ENCODE data around the gene MYO3B. TPM values are rescaled to one million over a fixed set of nuclear protein-coding genes. Genes with fewer than 3 reads are reported as not detected.

Gene MYO3B
- polyA plus RNA-seq, 1 of the 3 experiments (the other 2 are of a cell fraction), result not detected

DNA sequence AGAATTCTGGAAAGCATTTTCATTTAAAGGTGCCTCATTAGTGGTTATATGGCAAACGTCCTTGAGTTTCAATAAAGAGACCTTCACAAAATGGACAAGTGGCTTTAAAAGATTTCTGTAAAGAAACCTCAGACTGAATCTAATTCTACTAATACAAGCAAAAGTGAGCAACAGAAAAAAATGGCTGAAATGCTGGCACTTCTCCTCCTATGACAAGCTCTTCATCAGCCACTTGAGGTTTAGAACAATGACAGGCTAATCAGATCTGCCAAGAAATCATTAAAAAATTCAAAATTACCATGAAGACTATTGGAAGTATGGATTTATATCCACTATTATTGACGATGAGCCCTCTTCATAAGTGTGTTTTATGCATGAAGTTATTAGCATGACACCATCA lies 71.8 kb downstream of the MYO3B start:
- CTCF ChIA-PET, result interaction anchor here (1.4 to 5.2 kb wide), 2 partner anchors 13 to 75 kb away, joined by 5 to 32 read pairs; no protein-coding TSS in a partner anchor
- Histone ChIP-seq H4K20me1 (ENCODE audit: insufficient read depth) (no peaks in the 10 kb centered on the region), H3K4me3 (ENCODE audit: low read depth in 2 of 2, low read length in 1 of 2) (no peak overlapping the region), H3F3A (replicated peaks; ENCODE audit: insufficient read depth) (no peaks in the 10 kb centered on the region), H3K4me2 (no peak overlapping the region), H2AFZ (ENCODE audit: low read depth) (no peak overlapping the region), H3K4me1 (ENCODE audit: control insufficient read depth in 1 of 2, insufficient read depth in 2 of 2, low read depth in 1 of 2, low read length in 1 of 2) (no peaks in the 10 kb centered on the region), H3K9me3 (no peaks in the 10 kb centered on the region), H3K9ac (no peak overlapping the region), H3K27me3 (ENCODE audit: insufficient read depth) (no peaks in the 10 kb centered on the region; the same call in 1 of the 2 replicates), H3K27ac (ENCODE audit: low read depth in 2 of 2, low read length in 1 of 2) (no peak overlapping the region), H3K36me3 (replicated peaks in 1 of 2; ENCODE audit: control insufficient read depth in 1 of 2, insufficient read depth in 2 of 2, low read length in 1 of 2) (no peaks in the 10 kb centered on the region), H3K9me2 (no peaks in the 10 kb centered on the region), H3K79me2 (ENCODE audit: insufficient read depth) (no peaks in the 10 kb centered on the region)
- TF ChIP-seq RCOR1 (IDR thresholded peaks at IDR 0.05; ENCODE audit: low read length), result no peak
- TF ChIP-seq, protein P1, sequence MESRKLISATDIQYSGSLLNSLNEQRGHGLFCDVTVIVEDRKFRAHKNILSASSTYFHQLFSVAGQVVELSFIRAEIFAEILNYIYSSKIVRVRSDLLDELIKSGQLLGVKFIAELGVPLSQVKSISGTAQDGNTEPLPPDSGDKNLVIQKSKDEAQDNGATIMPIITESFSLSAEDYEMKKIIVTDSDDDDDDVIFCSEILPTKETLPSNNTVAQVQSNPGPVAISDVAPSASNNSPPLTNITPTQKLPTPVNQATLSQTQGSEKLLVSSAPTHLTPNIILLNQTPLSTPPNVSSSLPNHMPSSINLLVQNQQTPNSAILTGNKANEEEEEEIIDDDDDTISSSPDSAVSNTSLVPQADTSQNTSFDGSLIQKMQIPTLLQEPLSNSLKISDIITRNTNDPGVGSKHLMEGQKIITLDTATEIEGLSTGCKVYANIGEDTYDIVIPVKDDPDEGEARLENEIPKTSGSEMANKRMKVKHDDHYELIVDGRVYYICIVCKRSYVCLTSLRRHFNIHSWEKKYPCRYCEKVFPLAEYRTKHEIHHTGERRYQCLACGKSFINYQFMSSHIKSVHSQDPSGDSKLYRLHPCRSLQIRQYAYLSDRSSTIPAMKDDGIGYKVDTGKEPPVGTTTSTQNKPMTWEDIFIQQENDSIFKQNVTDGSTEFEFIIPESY (IDR thresholded peaks at IDR 0.05; ENCODE audit: borderline replicate concordance, low read depth), result no peak
- TF ChIP-seq EZH2phosphoT487 (IDR thresholded peaks at IDR 0.05; ENCODE audit: borderline replicate concordance, low read depth), result no peak
- TF ChIP-seq SIN3A (IDR thresholded peaks at IDR 0.05; ENCODE audit: borderline replicate concordance, low read depth, low read length), result no peak
- no peak for TF ChIP-seq FOSL2 (IDR thresholded peaks at IDR 0.05; ENCODE audit: borderline replicate concordance, low read depth)
- TF ChIP-seq POLR2AphosphoS5 (IDR thresholded peaks at IDR 0.05; ENCODE audit: low read depth, low read length), result no peak
- no peak for TF ChIP-seq MEF2A (IDR thresholded peaks at IDR 0.05; ENCODE audit: borderline replicate concordance, low read depth)
- TF ChIP-seq NRF1 (IDR thresholded peaks at IDR 0.05; ENCODE audit: low read depth, low read length), result no peak
- TF ChIP-seq EP300 (IDR thresholded peaks at IDR 0.05; ENCODE audit: borderline replicate concordance in 1 of 2, low read depth in 1 of 2, low read length in 1 of 2), result no peak
- TF ChIP-seq TCF12 (IDR thresholded peaks at IDR 0.05), result no peak
- TF ChIP-seq, protein P2, sequence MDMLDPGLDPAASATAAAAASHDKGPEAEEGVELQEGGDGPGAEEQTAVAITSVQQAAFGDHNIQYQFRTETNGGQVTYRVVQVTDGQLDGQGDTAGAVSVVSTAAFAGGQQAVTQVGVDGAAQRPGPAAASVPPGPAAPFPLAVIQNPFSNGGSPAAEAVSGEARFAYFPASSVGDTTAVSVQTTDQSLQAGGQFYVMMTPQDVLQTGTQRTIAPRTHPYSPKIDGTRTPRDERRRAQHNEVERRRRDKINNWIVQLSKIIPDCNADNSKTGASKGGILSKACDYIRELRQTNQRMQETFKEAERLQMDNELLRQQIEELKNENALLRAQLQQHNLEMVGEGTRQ (IDR thresholded peaks at IDR 0.05; ENCODE audit: borderline replicate concordance, low read depth, low read length), result no peak
- TF ChIP-seq RFX5 (IDR thresholded peaks at IDR 0.05; ENCODE audit: low read length), result no peak
- TF ChIP-seq, protein P3, sequence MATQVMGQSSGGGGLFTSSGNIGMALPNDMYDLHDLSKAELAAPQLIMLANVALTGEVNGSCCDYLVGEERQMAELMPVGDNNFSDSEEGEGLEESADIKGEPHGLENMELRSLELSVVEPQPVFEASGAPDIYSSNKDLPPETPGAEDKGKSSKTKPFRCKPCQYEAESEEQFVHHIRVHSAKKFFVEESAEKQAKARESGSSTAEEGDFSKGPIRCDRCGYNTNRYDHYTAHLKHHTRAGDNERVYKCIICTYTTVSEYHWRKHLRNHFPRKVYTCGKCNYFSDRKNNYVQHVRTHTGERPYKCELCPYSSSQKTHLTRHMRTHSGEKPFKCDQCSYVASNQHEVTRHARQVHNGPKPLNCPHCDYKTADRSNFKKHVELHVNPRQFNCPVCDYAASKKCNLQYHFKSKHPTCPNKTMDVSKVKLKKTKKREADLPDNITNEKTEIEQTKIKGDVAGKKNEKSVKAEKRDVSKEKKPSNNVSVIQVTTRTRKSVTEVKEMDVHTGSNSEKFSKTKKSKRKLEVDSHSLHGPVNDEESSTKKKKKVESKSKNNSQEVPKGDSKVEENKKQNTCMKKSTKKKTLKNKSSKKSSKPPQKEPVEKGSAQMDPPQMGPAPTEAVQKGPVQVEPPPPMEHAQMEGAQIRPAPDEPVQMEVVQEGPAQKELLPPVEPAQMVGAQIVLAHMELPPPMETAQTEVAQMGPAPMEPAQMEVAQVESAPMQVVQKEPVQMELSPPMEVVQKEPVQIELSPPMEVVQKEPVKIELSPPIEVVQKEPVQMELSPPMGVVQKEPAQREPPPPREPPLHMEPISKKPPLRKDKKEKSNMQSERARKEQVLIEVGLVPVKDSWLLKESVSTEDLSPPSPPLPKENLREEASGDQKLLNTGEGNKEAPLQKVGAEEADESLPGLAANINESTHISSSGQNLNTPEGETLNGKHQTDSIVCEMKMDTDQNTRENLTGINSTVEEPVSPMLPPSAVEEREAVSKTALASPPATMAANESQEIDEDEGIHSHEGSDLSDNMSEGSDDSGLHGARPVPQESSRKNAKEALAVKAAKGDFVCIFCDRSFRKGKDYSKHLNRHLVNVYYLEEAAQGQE (IDR thresholded peaks at IDR 0.05; ENCODE audit: low read depth, low read length), result no peak
- TF ChIP-seq, protein P4, sequence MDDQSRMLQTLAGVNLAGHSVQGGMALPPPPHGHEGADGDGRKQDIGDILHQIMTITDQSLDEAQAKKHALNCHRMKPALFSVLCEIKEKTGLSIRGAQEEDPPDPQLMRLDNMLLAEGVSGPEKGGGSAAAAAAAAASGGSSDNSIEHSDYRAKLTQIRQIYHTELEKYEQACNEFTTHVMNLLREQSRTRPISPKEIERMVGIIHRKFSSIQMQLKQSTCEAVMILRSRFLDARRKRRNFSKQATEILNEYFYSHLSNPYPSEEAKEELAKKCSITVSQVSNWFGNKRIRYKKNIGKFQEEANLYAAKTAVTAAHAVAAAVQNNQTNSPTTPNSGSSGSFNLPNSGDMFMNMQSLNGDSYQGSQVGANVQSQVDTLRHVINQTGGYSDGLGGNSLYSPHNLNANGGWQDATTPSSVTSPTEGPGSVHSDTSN (IDR thresholded peaks at IDR 0.05), result no peak
- TF ChIP-seq ELF1 (IDR thresholded peaks at IDR 0.05), result no peak
- no peak for TF ChIP-seq SMC3 (IDR thresholded peaks at IDR 0.05; ENCODE audit: low read depth, low read length)
- POLR2A ChIA-PET, result no interaction called here
- 9% methylated on average over 2 of the region's 2 CpGs for WGBS (ENCODE audit: low lambda C conversion rate)
- DNase-seq, result no peak

Measured in SK-N-SH (cell line).